GM12864 (cell line): Measurements from ENCODE around the gene IL11RA.

Source experiments
- DNase-seq: peaks from one replicate; pipeline ENCODE4 v3.0.0-alpha.2; 2011; ENCODE audit warnings: low read depth
- H3K4me3 ChIP-seq: 2 replicates; pipeline ENCODE4 v1.5.1; 2011; ENCODE audit warnings: mild to moderate bottlenecking, low read depth, low read length, control low read depth
- TF ChIP-seq, protein P1 (sequence below): IDR thresholded peaks from 2 replicates; pipeline ENCODE4 v1.5.1; 2011; ENCODE audit warnings: low read depth, mild to moderate bottlenecking, moderate library complexity, low read length, control low read depth, inconsistent platforms; ENCODE audit errors: missing control alignments

IL11RA gene

DNA sequence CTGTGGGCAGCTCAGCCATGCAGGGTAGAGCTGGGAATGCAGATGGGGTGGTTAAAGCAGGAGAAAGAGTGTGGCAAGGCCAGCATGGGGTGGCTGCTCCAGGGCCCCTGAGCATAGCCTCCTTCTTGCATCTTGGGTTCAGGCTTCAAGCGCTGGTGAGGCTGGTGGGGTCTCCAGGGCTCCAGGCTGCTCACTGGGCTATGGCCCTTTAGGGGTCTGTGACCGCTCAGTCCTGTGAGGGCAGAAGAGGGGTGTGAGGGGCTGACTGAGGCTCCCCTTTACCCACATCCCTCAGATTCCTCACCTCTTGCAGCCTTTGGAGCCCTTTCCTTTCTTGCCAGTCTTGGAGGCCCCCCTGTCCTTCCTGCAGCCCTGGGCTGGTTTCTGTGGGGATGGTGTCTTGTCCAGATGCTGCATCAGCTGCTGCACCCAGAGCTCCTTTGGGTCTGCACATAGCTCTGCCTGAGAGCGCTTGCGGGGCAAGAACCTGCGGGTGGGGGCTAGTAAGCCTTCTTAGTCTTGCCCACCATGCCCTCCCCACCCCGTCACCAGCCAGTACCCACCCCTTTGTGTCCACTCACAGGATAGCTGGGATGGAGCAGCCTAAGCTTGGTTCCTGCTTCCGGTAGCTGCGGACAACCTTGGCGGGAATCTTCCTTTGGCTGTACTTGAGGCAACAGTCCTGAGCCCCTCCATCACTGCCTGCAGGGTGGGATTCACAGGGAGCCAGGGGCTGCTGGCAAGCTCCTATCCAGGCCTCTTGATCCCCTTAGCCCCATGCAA, 57.4 kb downstream of the IL11RA start:
- DNase-seq: no peak
- no peak overlapping the region for H3K4me3 ChIP-seq
- TF ChIP-seq, protein P1, sequence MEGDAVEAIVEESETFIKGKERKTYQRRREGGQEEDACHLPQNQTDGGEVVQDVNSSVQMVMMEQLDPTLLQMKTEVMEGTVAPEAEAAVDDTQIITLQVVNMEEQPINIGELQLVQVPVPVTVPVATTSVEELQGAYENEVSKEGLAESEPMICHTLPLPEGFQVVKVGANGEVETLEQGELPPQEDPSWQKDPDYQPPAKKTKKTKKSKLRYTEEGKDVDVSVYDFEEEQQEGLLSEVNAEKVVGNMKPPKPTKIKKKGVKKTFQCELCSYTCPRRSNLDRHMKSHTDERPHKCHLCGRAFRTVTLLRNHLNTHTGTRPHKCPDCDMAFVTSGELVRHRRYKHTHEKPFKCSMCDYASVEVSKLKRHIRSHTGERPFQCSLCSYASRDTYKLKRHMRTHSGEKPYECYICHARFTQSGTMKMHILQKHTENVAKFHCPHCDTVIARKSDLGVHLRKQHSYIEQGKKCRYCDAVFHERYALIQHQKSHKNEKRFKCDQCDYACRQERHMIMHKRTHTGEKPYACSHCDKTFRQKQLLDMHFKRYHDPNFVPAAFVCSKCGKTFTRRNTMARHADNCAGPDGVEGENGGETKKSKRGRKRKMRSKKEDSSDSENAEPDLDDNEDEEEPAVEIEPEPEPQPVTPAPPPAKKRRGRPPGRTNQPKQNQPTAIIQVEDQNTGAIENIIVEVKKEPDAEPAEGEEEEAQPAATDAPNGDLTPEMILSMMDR: no peak

DNA sequence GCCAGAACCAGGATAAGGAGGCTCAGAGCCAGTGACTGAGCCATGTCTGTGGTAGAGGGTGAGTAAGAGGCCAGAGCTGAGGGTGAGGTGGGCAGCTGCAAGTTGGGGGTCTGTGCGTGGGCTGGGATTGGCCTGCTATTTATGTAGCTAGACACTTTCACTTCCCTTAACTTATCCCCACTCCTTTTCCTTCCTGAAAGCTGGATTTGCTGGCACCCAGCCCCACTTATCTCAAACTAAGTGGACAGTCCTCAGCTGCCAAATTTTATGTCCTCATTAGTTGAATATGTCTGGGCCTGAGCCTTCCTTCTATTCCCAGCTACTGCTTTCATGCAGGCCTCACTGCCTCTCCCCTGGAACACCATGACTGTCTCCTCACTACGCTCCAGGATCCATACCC, 58.0 kb downstream of the IL11RA start, which contains the start of gene CCL21:
Gene CCL21 (minus strand): TSS at position 114 of the 400 bp plus-strand sequence. CDS start 70 bp downstream, at position 44.
- DNase-seq: no peak
- no peak within 1 kb of the TSS for H3K4me3 ChIP-seq

More for the DNA sequence above, 58.0 kb downstream of the IL11RA start, which contains the start of gene CCL21:
- TF ChIP-seq, protein P1: no peak
